ENCODE results near the gene RAB7B. TPM values are rescaled to one million over a fixed set of nuclear protein-coding genes. Genes with fewer than 3 reads are reported as not detected.

The RAB7B gene
- total and polyA plus RNA-seq, 9 donors, result 0.12 to 11.5 (median 3.6) TPM

- no peaks in the 10 kb centered on the region for H3K27me3 ChIP-seq
- no peaks in the 10 kb centered on the region for H3K36me3 ChIP-seq
- 97 to 98% (median 97%) methylated on average over 7 of the region's 7 CpGs for WGBS, 3 donors
- H3K4me3 ChIP-seq, result no peak overlapping the region
- no peaks in the 10 kb centered on the region for H3K9me3 ChIP-seq
- peaks cover 11% of the 10 kb centered on the region for H3K4me1 ChIP-seq (ENCODE audit: insufficient read depth)
- intact Hi-C loops (cut with DNase I), result no loop called here
- no peak overlapping the region for H3K27ac ChIP-seq
- DNase-seq, result no peak
- no peak for TF ChIP-seq EP300 (IDR thresholded peaks at IDR 0.05)
- TF ChIP-seq CTCF (IDR thresholded peaks at IDR 0.05), result no peak
- TF ChIP-seq POLR2A (IDR thresholded peaks at IDR 0.05), result no peak
Measured at GRCh38 chr1:206003854-206004800, 932 bp upstream of the RAB7B start.

- no peak for TF ChIP-seq CTCF (IDR thresholded peaks at IDR 0.05)
- TF ChIP-seq POLR2A (IDR thresholded peaks at IDR 0.05), result no peak
- no peak for TF ChIP-seq EP300 (IDR thresholded peaks at IDR 0.05)
- no peak for DNase-seq
- H3K4me3 ChIP-seq, result no peak overlapping the region
Measured at GRCh38 chr1:206002160-206002559, 1.0 kb downstream of the RAB7B start.

GRCh38 chr1:206001476-206001888, 1.7 kb downstream of the RAB7B start:
- WGBS, 3 donors, result 16 to 33% (median 20%) methylated on average over 3 of the region's 3 CpGs
- Histone ChIP-seq H3K27ac (no peak overlapping the region), H3K36me3 (no peaks in the 10 kb centered on the region), H3K27me3 (no peaks in the 10 kb centered on the region), H3K9me3 (no peaks in the 10 kb centered on the region), H3K4me3 (no peak overlapping the region), H3K4me1 (ENCODE audit: insufficient read depth) (peaks cover 11% of the 10 kb centered on the region)
- TF ChIP-seq POLR2A (IDR thresholded peaks at IDR 0.05) (no peak), EP300 (IDR thresholded peaks at IDR 0.05) (no peak), CTCF (IDR thresholded peaks at IDR 0.05) (no peak)
- DNase-seq, result no peak
- intact Hi-C loops (cut with DNase I), result no loop called here

More at GRCh38 chr1:206002160-206002559, 1.0 kb downstream of the RAB7B start:
- intact Hi-C loops (cut with DNase I), result no loop called here
- Histone ChIP-seq H3K4me1 (ENCODE audit: insufficient read depth) (peaks cover 11% of the 10 kb centered on the region), H3K27me3 (no peaks in the 10 kb centered on the region), H3K36me3 (no peaks in the 10 kb centered on the region), H3K9me3 (no peaks in the 10 kb centered on the region), H3K27ac (no peak overlapping the region)
- 90 to 97% (median 94%) methylated on average over 3 of the region's 3 CpGs for WGBS, 3 donors

- no peaks in the 10 kb centered on the region for H3K27me3 ChIP-seq
- intact Hi-C loops (cut with DNase I), result no loop called here
- no peak overlapping the region for H3K4me3 ChIP-seq
- WGBS, 3 donors, result 69 to 80% (median 74%) methylated on average over 8 of the region's 8 CpGs
- no peaks in the 10 kb centered on the region for H3K9me3 ChIP-seq
- H3K27ac ChIP-seq, result no peak overlapping the region
- TF ChIP-seq POLR2A (IDR thresholded peaks at IDR 0.05), result no peak
- no peak for TF ChIP-seq CTCF (IDR thresholded peaks at IDR 0.05)
- TF ChIP-seq EP300 (IDR thresholded peaks at IDR 0.05), result no peak
- peaks cover 11% of the 10 kb centered on the region for H3K4me1 ChIP-seq (ENCODE audit: insufficient read depth)
- DNase-seq, result no peak
- H3K36me3 ChIP-seq, result no peaks in the 10 kb centered on the region
Measured at GRCh38 chr1:206000641-206001339, 2.4 kb downstream of the RAB7B start.

Data from ovary (tissue), 9 donors.